HEK293 (cell line): Measurements from ENCODE around the gene TIGD3.

Source experiments
- TCF7L2 ChIP-seq: IDR thresholded peaks from 2 replicates; pipeline ENCODE4 v1.6.1; 2011; ENCODE audit warnings: low read depth, mild to moderate bottlenecking, inconsistent platforms, low read length, moderate library complexity, borderline replicate concordance
- ZEB2 ChIP-seq: fragments of 450-650 bp; formaldehyde crosslinking; IDR thresholded peaks from 2 replicates; pipeline ENCODE4 v1.5.1; 2016; ENCODE audit warnings: missing biosample characterization, missing genetic modification characterization
- ZNF416 ChIP-seq: fragments of 450-650 bp; formaldehyde crosslinking; IDR thresholded peaks from 2 replicates; pipeline ENCODE4 v1.5.1; 2016; ENCODE audit warnings: missing biosample characterization, missing genetic modification characterization
- ZNF530 ChIP-seq: fragments of 450-650 bp; formaldehyde crosslinking; IDR thresholded peaks from 2 replicates; pipeline ENCODE4 v1.5.1; 2016; ENCODE audit warnings: low read depth, missing biosample characterization, missing genetic modification characterization
- ZNF837 ChIP-seq: fragments of 450-650 bp; formaldehyde crosslinking; IDR thresholded peaks from 2 replicates; pipeline ENCODE4 v1.5.1; 2016; ENCODE audit warnings: missing biosample characterization, missing genetic modification characterization
- TF ChIP-seq, protein P1 (sequence below): fragments of 450-650 bp; formaldehyde crosslinking; IDR thresholded peaks from 2 replicates; pipeline ENCODE4 v1.5.1; 2016; ENCODE audit warnings: missing biosample characterization, missing genetic modification characterization
- TF ChIP-seq, protein P2 (sequence below): fragments of 450-650 bp; formaldehyde crosslinking; IDR thresholded peaks from 2 replicates; pipeline ENCODE4 v1.5.1; 2016; ENCODE audit warnings: missing biosample characterization, missing genetic modification characterization
- TF ChIP-seq, protein P3 (sequence below): fragments of 450-650 bp; formaldehyde crosslinking; IDR thresholded peaks from 2 replicates; pipeline ENCODE4 v1.5.1; 2017; ENCODE audit warnings: missing biosample characterization, missing genetic modification characterization
- TF ChIP-seq, protein P4 (sequence below): fragments of 450-650 bp; formaldehyde crosslinking; optimal IDR thresholded peaks from 2 replicates; pipeline ENCODE3; 2016; ENCODE audit warnings: missing biosample characterization, mild to moderate bottlenecking, missing genetic modification characterization
- TF ChIP-seq, protein P5 (sequence below): fragments of 450-650 bp; formaldehyde crosslinking; IDR thresholded peaks from 2 replicates; pipeline ENCODE4 v1.5.1; 2016; ENCODE audit warnings: missing biosample characterization, missing genetic modification characterization
- TF ChIP-seq, protein P6 (sequence below): fragments of 450-650 bp; formaldehyde crosslinking; IDR thresholded peaks from 2 replicates; pipeline ENCODE4 v1.5.1; 2016; ENCODE audit warnings: missing biosample characterization, missing genetic modification characterization

DNA sequence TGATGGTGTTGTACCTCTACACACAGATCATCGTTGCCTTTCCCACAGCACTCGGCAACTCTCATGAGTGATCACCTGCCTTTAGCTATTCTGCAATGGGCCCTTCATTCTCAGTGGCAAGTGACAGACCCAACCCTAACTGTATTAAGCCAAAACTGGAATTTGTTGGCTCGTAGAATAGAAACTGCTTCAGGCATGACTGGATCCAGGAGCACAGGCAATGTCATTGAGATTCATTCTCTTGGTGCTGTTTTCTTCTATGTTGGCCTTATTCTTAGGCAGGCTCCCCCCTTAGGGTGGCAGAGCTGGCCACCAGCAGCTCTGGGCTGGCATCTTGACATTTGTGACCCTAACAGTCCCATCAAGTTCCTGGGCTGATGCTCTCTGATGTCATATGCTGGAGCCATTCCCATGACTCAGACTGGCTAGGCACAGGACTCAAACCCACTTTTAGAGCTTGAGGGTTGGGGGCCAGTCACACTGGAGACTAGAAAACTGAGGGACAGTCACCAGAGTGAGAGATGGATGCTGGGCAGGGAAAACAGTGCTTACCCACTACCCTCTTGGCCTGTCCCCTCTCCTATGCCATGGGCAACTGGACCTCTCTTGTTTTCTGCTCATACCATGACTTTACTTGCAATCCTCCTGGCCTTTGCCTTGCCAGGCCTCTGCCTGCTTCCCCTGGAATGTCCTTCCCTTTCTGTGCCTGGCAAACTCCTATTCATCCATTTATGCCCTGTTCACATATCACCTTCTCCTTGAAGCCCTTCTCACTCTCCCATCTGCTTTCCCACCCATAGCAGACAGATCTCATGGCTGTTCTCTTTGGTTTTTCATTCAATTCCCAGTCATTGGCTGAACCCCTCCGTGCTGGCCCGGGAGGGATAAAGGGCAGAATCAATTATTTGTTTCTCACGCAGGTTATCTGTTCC lies 47.0 kb upstream of the TIGD3 start:
- TF ChIP-seq, protein P1, sequence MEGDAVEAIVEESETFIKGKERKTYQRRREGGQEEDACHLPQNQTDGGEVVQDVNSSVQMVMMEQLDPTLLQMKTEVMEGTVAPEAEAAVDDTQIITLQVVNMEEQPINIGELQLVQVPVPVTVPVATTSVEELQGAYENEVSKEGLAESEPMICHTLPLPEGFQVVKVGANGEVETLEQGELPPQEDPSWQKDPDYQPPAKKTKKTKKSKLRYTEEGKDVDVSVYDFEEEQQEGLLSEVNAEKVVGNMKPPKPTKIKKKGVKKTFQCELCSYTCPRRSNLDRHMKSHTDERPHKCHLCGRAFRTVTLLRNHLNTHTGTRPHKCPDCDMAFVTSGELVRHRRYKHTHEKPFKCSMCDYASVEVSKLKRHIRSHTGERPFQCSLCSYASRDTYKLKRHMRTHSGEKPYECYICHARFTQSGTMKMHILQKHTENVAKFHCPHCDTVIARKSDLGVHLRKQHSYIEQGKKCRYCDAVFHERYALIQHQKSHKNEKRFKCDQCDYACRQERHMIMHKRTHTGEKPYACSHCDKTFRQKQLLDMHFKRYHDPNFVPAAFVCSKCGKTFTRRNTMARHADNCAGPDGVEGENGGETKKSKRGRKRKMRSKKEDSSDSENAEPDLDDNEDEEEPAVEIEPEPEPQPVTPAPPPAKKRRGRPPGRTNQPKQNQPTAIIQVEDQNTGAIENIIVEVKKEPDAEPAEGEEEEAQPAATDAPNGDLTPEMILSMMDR (tag by site-specific recombination), result no peak
- TF ChIP-seq, protein P2, sequence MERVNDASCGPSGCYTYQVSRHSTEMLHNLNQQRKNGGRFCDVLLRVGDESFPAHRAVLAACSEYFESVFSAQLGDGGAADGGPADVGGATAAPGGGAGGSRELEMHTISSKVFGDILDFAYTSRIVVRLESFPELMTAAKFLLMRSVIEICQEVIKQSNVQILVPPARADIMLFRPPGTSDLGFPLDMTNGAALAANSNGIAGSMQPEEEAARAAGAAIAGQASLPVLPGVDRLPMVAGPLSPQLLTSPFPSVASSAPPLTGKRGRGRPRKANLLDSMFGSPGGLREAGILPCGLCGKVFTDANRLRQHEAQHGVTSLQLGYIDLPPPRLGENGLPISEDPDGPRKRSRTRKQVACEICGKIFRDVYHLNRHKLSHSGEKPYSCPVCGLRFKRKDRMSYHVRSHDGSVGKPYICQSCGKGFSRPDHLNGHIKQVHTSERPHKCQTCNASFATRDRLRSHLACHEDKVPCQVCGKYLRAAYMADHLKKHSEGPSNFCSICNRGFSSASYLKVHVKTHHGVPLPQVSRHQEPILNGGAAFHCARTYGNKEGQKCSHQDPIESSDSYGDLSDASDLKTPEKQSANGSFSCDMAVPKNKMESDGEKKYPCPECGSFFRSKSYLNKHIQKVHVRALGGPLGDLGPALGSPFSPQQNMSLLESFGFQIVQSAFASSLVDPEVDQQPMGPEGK, result no peak
- TF ChIP-seq, protein P3, sequence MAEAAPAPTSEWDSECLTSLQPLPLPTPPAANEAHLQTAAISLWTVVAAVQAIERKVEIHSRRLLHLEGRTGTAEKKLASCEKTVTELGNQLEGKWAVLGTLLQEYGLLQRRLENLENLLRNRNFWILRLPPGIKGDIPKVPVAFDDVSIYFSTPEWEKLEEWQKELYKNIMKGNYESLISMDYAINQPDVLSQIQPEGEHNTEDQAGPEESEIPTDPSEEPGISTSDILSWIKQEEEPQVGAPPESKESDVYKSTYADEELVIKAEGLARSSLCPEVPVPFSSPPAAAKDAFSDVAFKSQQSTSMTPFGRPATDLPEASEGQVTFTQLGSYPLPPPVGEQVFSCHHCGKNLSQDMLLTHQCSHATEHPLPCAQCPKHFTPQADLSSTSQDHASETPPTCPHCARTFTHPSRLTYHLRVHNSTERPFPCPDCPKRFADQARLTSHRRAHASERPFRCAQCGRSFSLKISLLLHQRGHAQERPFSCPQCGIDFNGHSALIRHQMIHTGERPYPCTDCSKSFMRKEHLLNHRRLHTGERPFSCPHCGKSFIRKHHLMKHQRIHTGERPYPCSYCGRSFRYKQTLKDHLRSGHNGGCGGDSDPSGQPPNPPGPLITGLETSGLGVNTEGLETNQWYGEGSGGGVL (tag by site-specific recombination), result no peak
- TF ChIP-seq TCF7L2 (no peak), ZNF837 (no peak), ZEB2 (tag by site-specific recombination) (no peak), ZNF416 (tag by site-specific recombination) (no peak), ZNF530 (no peak)
- TF ChIP-seq, protein P4, sequence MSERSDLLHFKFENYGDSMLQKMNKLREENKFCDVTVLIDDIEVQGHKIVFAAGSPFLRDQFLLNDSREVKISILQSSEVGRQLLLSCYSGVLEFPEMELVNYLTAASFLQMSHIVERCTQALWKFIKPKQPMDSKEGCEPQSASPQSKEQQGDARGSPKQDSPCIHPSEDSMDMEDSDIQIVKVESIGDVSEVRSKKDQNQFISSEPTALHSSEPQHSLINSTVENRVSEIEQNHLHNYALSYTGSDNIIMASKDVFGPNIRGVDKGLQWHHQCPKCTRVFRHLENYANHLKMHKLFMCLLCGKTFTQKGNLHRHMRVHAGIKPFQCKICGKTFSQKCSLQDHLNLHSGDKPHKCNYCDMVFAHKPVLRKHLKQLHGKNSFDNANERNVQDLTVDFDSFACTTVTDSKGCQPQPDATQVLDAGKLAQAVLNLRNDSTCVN, result no peak
- TF ChIP-seq, protein P5, sequence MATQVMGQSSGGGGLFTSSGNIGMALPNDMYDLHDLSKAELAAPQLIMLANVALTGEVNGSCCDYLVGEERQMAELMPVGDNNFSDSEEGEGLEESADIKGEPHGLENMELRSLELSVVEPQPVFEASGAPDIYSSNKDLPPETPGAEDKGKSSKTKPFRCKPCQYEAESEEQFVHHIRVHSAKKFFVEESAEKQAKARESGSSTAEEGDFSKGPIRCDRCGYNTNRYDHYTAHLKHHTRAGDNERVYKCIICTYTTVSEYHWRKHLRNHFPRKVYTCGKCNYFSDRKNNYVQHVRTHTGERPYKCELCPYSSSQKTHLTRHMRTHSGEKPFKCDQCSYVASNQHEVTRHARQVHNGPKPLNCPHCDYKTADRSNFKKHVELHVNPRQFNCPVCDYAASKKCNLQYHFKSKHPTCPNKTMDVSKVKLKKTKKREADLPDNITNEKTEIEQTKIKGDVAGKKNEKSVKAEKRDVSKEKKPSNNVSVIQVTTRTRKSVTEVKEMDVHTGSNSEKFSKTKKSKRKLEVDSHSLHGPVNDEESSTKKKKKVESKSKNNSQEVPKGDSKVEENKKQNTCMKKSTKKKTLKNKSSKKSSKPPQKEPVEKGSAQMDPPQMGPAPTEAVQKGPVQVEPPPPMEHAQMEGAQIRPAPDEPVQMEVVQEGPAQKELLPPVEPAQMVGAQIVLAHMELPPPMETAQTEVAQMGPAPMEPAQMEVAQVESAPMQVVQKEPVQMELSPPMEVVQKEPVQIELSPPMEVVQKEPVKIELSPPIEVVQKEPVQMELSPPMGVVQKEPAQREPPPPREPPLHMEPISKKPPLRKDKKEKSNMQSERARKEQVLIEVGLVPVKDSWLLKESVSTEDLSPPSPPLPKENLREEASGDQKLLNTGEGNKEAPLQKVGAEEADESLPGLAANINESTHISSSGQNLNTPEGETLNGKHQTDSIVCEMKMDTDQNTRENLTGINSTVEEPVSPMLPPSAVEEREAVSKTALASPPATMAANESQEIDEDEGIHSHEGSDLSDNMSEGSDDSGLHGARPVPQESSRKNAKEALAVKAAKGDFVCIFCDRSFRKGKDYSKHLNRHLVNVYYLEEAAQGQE (tag by site-specific recombination), result no peak
- TF ChIP-seq, protein P6, sequence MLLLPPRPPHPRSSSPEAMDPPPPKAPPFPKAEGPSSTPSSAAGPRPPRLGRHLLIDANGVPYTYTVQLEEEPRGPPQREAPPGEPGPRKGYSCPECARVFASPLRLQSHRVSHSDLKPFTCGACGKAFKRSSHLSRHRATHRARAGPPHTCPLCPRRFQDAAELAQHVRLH, result no peak
